Measurements from ENCODE around the gene MED26.

DNA sequence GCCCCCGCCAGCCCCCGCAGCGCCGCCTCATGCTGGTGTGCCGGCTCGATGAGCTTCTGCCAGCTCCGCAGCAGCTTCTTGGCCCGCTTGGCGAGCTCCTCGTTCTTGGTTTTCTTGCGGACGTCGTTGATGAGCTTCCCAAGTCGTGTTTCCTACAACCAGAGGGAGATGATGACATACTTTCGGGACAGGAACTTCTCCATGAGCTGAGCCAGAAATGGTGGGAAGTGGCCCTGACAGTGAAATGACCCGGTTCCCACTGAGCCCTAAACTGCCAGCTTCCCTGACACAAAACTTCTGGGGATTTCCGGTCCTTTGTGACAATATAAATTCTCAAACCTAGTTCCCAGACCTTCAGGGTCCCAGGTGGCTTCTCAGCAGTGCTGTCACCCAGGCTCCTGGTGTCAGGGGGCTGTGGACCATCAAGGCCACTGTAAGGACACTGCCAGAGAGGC is 50.4 kb downstream of the MED26 start:
- TF ChIP-seq POLR2A (IDR thresholded peaks at IDR 0.05) (no peak), POLR2AphosphoS5 (IDR thresholded peaks at IDR 0.05) (no peak)
- TF ChIP-seq, protein P1, sequence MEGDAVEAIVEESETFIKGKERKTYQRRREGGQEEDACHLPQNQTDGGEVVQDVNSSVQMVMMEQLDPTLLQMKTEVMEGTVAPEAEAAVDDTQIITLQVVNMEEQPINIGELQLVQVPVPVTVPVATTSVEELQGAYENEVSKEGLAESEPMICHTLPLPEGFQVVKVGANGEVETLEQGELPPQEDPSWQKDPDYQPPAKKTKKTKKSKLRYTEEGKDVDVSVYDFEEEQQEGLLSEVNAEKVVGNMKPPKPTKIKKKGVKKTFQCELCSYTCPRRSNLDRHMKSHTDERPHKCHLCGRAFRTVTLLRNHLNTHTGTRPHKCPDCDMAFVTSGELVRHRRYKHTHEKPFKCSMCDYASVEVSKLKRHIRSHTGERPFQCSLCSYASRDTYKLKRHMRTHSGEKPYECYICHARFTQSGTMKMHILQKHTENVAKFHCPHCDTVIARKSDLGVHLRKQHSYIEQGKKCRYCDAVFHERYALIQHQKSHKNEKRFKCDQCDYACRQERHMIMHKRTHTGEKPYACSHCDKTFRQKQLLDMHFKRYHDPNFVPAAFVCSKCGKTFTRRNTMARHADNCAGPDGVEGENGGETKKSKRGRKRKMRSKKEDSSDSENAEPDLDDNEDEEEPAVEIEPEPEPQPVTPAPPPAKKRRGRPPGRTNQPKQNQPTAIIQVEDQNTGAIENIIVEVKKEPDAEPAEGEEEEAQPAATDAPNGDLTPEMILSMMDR (IDR thresholded peaks at IDR 0.05): no peak
